K562 (cell line): ENCODE results near the gene GABARAPL1. TPM values are rescaled to one million over a fixed set of nuclear protein-coding genes. Genes with fewer than 3 reads are reported as not detected.
A peak's percentile ranks its signal among the peaks of the same experiment; 100 is the strongest.

Experiments used
- ATAC-seq: fragments of 200-7000 bp; cut with Tn5 transposase; 3 replicates; pipeline ENCODE4 v1.9.1; 2020; ENCODE audit warnings: moderate library complexity
- BruUV-seq: library from RNA; stranded (reverse); fragments of 400-500 nt; replicated peaks from 2 replicates; lab custom pipeline; 2021; lab: Mats Ljungman, UMichigan
- CTCF ChIA-PET: fragments of 300-600 bp; formaldehyde crosslinking; extraction: SDS; loops from one replicate; lab custom pipeline; 2021; ENCODE audit warnings: low intra/inter-chr PET ratio; lab: Yijun Ruan, JAX
- POLR2A ChIA-PET: fragments of 300-600, 350-650 bp; sonication (Branson Sonifier 250); formaldehyde crosslinking; extraction: SDS; loops from one replicate; lab custom pipeline; 2021; ENCODE audit warnings: antibody characterized with exemption, inconsistent platforms; lab: Yijun Ruan, JAX
- DNase-seq, 4 experiments: peaks; one replicate each; pipeline versions ENCODE4 v3.0.0 to v3.0.0-alpha.2; 2011 to 2018; ENCODE audit warnings: low spot score in 3 of 4, mixed read lengths in 3 of 4; ENCODE audit errors: extremely low read depth in 1 of 4
- FAIRE-seq: peaks from 2 replicates; lab custom pipeline; 2011; peaks lifted over from hg19 to GRCh38; lab: Jason Lieb, UNC
- H2AFZ ChIP-seq: 2 replicates; pipeline ENCODE4 v1.6.0; 2011; ENCODE audit warnings: low read depth, low read length, control low read depth, inconsistent platforms
- H3K27ac ChIP-seq: fragments of 200-600 bp; 3 replicates; pipeline ENCODE4 v1.8.0; 2011; ENCODE audit warnings: low read depth, mild to moderate bottlenecking, control low read depth, inconsistent platforms, low read length, moderate library complexity, mixed read lengths; ENCODE audit errors: extremely low read depth
- H3K27me3 ChIP-seq, 2 experiments: fragments of 300-600 bp in 1 of 2; 2 replicates in 1 of 2; 3 replicates in 1 of 2; pipeline versions ENCODE4 v1.6.0 to v1.8.0; 2011; ENCODE audit warnings: inconsistent platforms in 2 of 2, low read length in 2 of 2, mild to moderate bottlenecking in 1 of 2, mixed read lengths in 1 of 2, moderate library complexity in 1 of 2; ENCODE audit not compliant: control insufficient read depth in 2 of 2, insufficient read depth in 2 of 2
- H3K36me3 ChIP-seq: fragments of 300-600 bp; 3 replicates; pipeline ENCODE4 v1.8.0; 2011; ENCODE audit warnings: mild to moderate bottlenecking, low read length, inconsistent platforms; ENCODE audit not compliant: control insufficient read depth, insufficient read depth
- H3K4me1 ChIP-seq, 2 experiments: fragments of 200-600 bp in 1 of 2; replicated peaks in 1 of 2; 2 replicates in 1 of 2; 3 replicates in 1 of 2; pipeline versions ENCODE4 v1.5.1 to v1.8.0; 2011; ENCODE audit warnings: inconsistent platforms in 2 of 2, low read length in 2 of 2, mild to moderate bottlenecking in 1 of 2, mixed read lengths in 1 of 2, moderate library complexity in 1 of 2; ENCODE audit not compliant: control insufficient read depth in 2 of 2, insufficient read depth in 2 of 2
- H3K4me2 ChIP-seq: 2 replicates; pipeline ENCODE4 v1.6.1; 2011; ENCODE audit warnings: low read length, control low read depth, inconsistent platforms, mixed read lengths; ENCODE audit not compliant: insufficient read depth
- H3K4me3 ChIP-seq: fragments of 200-600 bp; sonication (generic), shearing (Covaris generic); 2 replicates; pipeline ENCODE4 v1.5.1; 2016; ENCODE audit warnings: control low read depth, inconsistent platforms
- H3K79me2 ChIP-seq: fragments of 200-600 bp; 3 replicates; pipeline ENCODE4 v1.8.0; 2011; ENCODE audit warnings: low read length, inconsistent platforms; ENCODE audit not compliant: control insufficient read depth, insufficient read depth
- H3K9ac ChIP-seq, 2 experiments: 2 replicates each; pipeline versions ENCODE4 v1.6.0 to v1.6.1; 2011; ENCODE audit warnings: low read depth in 2 of 2, low read length in 2 of 2, control low read depth in 1 of 2, inconsistent platforms in 1 of 2, mild to moderate bottlenecking in 1 of 2, mixed read lengths in 1 of 2; ENCODE audit not compliant: insufficient read depth in 1 of 2
- H3K9me1 ChIP-seq: one replicate; pipeline ENCODE4 v1.6.0; 2011; ENCODE audit warnings: inconsistent platforms, mild to moderate bottlenecking, low read length, moderate library complexity; ENCODE audit not compliant: control insufficient read depth, insufficient read depth
- H3K9me3 ChIP-seq: replicated peaks from 2 replicates; pipeline ENCODE4 v1.5.1; 2011; ENCODE audit warnings: low read depth, low read length, inconsistent platforms; ENCODE audit not compliant: control insufficient read depth, insufficient read depth
- H4K20me1 ChIP-seq: replicated peaks from 2 replicates; pipeline ENCODE4 v1.6.1; 2011; ENCODE audit warnings: low read length, inconsistent platforms, mixed read lengths; ENCODE audit not compliant: control insufficient read depth, insufficient read depth
- ARID2 ChIP-seq: fragments of 450-650 bp; IDR thresholded peaks from 2 replicates; pipeline ENCODE4 v1.6.1; 2017; ENCODE audit warnings: antibody characterized with exemption, mild to moderate bottlenecking
- CREM ChIP-seq: IDR thresholded peaks from 2 replicates; pipeline ENCODE4 v1.6.1; 2014; ENCODE audit warnings: antibody characterized with exemption, low read depth
- CTCFL ChIP-seq: IDR thresholded peaks from 2 replicates; pipeline ENCODE4 v1.6.1; 2011; ENCODE audit warnings: borderline replicate concordance, low read depth, mild to moderate bottlenecking, moderate library complexity, low read length; ENCODE audit not compliant: insufficient read depth, poor library complexity, severe bottlenecking
- DDX20 ChIP-seq: fragments of 450-650 bp; IDR thresholded peaks from 2 replicates; pipeline ENCODE4 v1.6.1; 2016; ENCODE audit warnings: missing genetic modification characterization, low read depth, mild to moderate bottlenecking, missing compliant biosample characterization, moderate library complexity
- GATA2 ChIP-seq: sonication (generic); formaldehyde crosslinking; IDR thresholded peaks from 2 replicates; pipeline ENCODE4 v1.4.0; 2020; ENCODE audit warnings: mild to moderate bottlenecking, missing genetic modification reagents
- RAD21 ChIP-seq, 2 experiments: fragments of 250-450 bp in 1 of 2; fragments of 450-650 bp in 1 of 2; sonication (Bioruptor Pico) in 1 of 2; formaldehyde crosslinking in 1 of 2; IDR thresholded peaks in 1 of 2; conservative IDR thresholded peaks in 1 of 2; 2 replicates each; pipeline versions ENCODE4 v1.4.0 to v1.8.0; 2020 to 2022; ENCODE audit warnings: mild to moderate bottlenecking in 2 of 2, moderate library complexity in 1 of 2
- STAG1 ChIP-seq: sonication (generic); formaldehyde crosslinking; IDR thresholded peaks from 2 replicates; pipeline ENCODE4 v1.5.0; 2020; ENCODE audit warnings: missing genetic modification reagents, borderline replicate concordance
- WGBS: fragments of 100-300 bp; shearing (Covaris generic); methylation state at CpG from one replicate; pipeline ENCODE4 v1.1.6; 2016; ENCODE audit warnings: low coverage, mixed read lengths; ENCODE audit not compliant: insufficient coverage; ENCODE audit errors: missing lambda C conversion rate; 5-methylcytosine and 5-hydroxymethylcytosine counted together
- in situ Hi-C: fragments of 300-500 bp; cut with MboI; formaldehyde crosslinking; loops from 4 replicates; pipeline ENCODE4 v1.15.0; 2018; ENCODE audit warnings: inconsistent platforms, mixed read lengths
- intact Hi-C: fragments of 100-400 bp; cut with micrococcal nuclease; formaldehyde crosslinking; loops from 2 replicates; pipeline ENCODE4 v1.14.2; 2022
- polyA plus RNA-seq, 8 experiments: library from polyadenylated mRNA; depleted of rRNA in 4 of 8; stranded (reverse) in 5 of 8; unstranded in 3 of 8; fragments of >200 nt; fragmentation: Nextera tagmentation in 2 of 8; fragmentation: Illumina TruSeq in 1 of 8; extraction: Ambion mirVana in 2 of 8; extraction: Trizol in 1 of 8; gene quantifications; 2 replicates each; pipeline versions ENCODE4 v1.2.1 to v1.2.3, GENCODE V29; 2011 to 2014; ENCODE audit warnings: inconsistent platforms in 1 of 8, missing spikeins in 1 of 8
- total RNA-seq, 7 experiments: library from RNA; depleted of rRNA in 6 of 7; stranded (reverse); fragments of >200 nt in 6 of 7; fragmentation: Illumina TruSeq in 2 of 7; extraction: Trizol in 2 of 7; gene quantifications; 2 replicates each; pipeline versions ENCODE4 v1.2.1 to v1.2.3, GENCODE V29; 2011 to 2021; ENCODE audit warnings: low replicate concordance in 1 of 7
- TF ChIP-seq, protein P1 (sequence below), 3 experiments: IDR thresholded peaks in 2 of 3; conservative IDR thresholded peaks in 1 of 3; 2 replicates each; pipeline ENCODE4 v1.5.1; 2011 to 2012; ENCODE audit warnings: low read length in 3 of 3, mild to moderate bottlenecking in 3 of 3, control low read depth in 2 of 3, improper control_type of control experiment in 1 of 3, inconsistent platforms in 1 of 3, low read depth in 1 of 3, mixed read lengths in 1 of 3, moderate library complexity in 1 of 3; ENCODE audit not compliant: insufficient read depth in 2 of 3

GABARAPL1 gene
- total and polyA plus RNA-seq, 9 of the 15 experiments (the other 6 are each of a cell fraction or from before 2014, with no cell fraction given), result 2.3 to 15.9 (median 11.3) TPM

- WGBS, result 0% methylated on average over 13 of the region's 13 CpGs
- ChIA-PET CTCF (interaction anchor here (0.6 to 0.9 kb wide), 2 partner anchors 36 to 920 kb away, joined by 3 to 4 read pairs; no protein-coding TSS in a partner anchor), POLR2A (interaction anchor here (0.7 to 1.2 kb wide), 2 partner anchors 33 to 97 kb away, joined by 3 to 4 read pairs; no protein-coding TSS in a partner anchor)
- Histone ChIP-seq H3K79me2 (no peaks in the 10 kb centered on the region), H3K4me1 (no peaks in the 10 kb centered on the region; a peak in 1 of 5 replicates), H3K4me3 (no peak overlapping the region), H3K9ac (no peak overlapping the region), H3K4me2 (no peak overlapping the region), H3K9me3 (no peaks in the 10 kb centered on the region), H2AFZ (no peak overlapping the region)
- peak; percentile 34 to 55 (median 41) for DNase-seq
- FAIRE-seq, result peak; percentile 81
- peak; percentile 96 for ATAC-seq
- TF ChIP-seq DDX20 (tag), result no peak
- TF ChIP-seq STAG1 (CRISPR knock-in tag), result peak; percentile 20; the same call in 1 of the 2 replicates
- peak; percentile 82 for TF ChIP-seq GATA2
- TF ChIP-seq ARID2, result no peak
- peak; percentile 32 to 57; a peak in 3 of 4 replicates for TF ChIP-seq RAD21 (CRISPR knock-in tag; conservative IDR thresholded peaks at IDR 0.05 in 1 of 2, IDR thresholded peaks at IDR 0.05 in 1 of 2)
- TF ChIP-seq, protein P1, sequence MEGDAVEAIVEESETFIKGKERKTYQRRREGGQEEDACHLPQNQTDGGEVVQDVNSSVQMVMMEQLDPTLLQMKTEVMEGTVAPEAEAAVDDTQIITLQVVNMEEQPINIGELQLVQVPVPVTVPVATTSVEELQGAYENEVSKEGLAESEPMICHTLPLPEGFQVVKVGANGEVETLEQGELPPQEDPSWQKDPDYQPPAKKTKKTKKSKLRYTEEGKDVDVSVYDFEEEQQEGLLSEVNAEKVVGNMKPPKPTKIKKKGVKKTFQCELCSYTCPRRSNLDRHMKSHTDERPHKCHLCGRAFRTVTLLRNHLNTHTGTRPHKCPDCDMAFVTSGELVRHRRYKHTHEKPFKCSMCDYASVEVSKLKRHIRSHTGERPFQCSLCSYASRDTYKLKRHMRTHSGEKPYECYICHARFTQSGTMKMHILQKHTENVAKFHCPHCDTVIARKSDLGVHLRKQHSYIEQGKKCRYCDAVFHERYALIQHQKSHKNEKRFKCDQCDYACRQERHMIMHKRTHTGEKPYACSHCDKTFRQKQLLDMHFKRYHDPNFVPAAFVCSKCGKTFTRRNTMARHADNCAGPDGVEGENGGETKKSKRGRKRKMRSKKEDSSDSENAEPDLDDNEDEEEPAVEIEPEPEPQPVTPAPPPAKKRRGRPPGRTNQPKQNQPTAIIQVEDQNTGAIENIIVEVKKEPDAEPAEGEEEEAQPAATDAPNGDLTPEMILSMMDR (IDR thresholded peaks at IDR 0.05 in 2 of 3, conservative IDR thresholded peaks at IDR 0.05 in 1 of 3; ENCODE audit: insufficient read depth in 2 of 3, low read depth in 1 of 3, low read length in 3 of 3), result peak; percentile 59 to 68 (median 63)
- 0 out of 2 replicates have a peak, but pooled peaks have one; percentile 8 for TF ChIP-seq CREM
- peak; percentile 73 for TF ChIP-seq CTCFL
- TF ChIP-seq, all 486 proteins: peak for 6
- Histone ChIP-seq H3K9me1 (no peaks in the 10 kb centered on the region), H4K20me1 (0 out of 2 replicates have a peak, but pooled peaks cover 3% of the 10 kb centered on the region), H3K36me3 (no peaks in the 10 kb centered on the region), H3K27me3 (peaks cover 0 to 17% of the 10 kb centered on the region in 2 experiments; a peak in 2 of 5 replicates), H3K27ac (no peak overlapping the region)
- in situ Hi-C loops, result no loop called here
- intact Hi-C loops, result loop anchor here (1.0 kb wide), 1 partner anchor 37 kb away; no protein-coding TSS in a partner anchor
- no TSS peak for BruUV-seq
Measured at GRCh38 chr12:10190558-10191388, 21.9 kb upstream of the GABARAPL1 start.
